ENCODE data around the gene BTF3.

DNA sequence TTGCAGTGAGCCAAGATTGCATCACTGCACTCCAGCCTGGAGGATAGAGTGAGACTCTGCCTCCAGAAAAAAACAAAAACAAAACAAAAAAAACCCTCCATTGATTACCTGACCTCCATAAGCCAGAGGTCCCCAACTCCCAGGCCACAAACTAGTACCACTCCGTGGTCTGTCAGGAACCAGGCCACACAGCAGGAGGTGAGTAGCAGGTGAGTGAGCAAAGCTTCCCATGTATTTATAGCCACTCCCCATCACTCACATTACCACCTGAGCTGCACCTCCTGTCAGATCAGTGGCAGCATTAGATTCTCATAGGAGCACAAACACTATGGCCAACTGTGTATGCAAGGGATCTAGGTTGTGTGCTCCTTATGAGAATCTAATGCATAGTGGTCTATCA lies 13.7 kb upstream of the BTF3 start:
- TF ChIP-seq SUZ12 (IDR thresholded peaks at IDR 0.05) (no peak), FOXM1 (IDR thresholded peaks at IDR 0.05; ENCODE audit: borderline replicate concordance) (no peak), ARNT (IDR thresholded peaks at IDR 0.05) (no peak), ZNF384 (IDR thresholded peaks at IDR 0.05) (no peak), SP1 (IDR thresholded peaks at IDR 0.05) (no peak), LEF1 (IDR thresholded peaks at IDR 0.05; ENCODE audit: borderline replicate concordance) (no peak)
